OCI-LY1 (cell line): ENCODE measurements around the gene ST3GAL4.

Experiments
- H2AFZ ChIP-seq: fragments of 200-600 bp; sonication (generic), shearing (Covaris generic); 2 replicates; pipeline ENCODE4 v1.6.0; 2014; ENCODE audit warnings: antibody characterized with exemption, mild to moderate bottlenecking, low read length
- H3F3A ChIP-seq: fragments of 200-600 bp; sonication (generic), shearing (Covaris generic); 2 replicates; pipeline ENCODE4 v1.6.0; 2014; ENCODE audit warnings: mild to moderate bottlenecking, antibody characterized with exemption, low read length, moderate library complexity; ENCODE audit not compliant: insufficient read depth
- H3K27ac ChIP-seq: fragments of 200-600 bp; sonication (generic); 2 replicates; pipeline ENCODE4 v1.5.1; 2014; ENCODE audit warnings: low read length, mixed run types, mild to moderate bottlenecking, low read depth; ENCODE audit not compliant: poor library complexity, severe bottlenecking
- H3K27me3 ChIP-seq: fragments of 200-600 bp; sonication (generic); 2 replicates; pipeline ENCODE4 v1.6.0; 2014; ENCODE audit warnings: antibody characterized with exemption, mild to moderate bottlenecking, low read length, moderate library complexity; ENCODE audit not compliant: insufficient read depth
- H3K36me3 ChIP-seq: fragments of 200-600 bp; sonication (generic); 2 replicates; pipeline ENCODE4 v1.6.1; 2014; ENCODE audit warnings: mild to moderate bottlenecking, antibody characterized with exemption, low read length, moderate library complexity, mixed read lengths; ENCODE audit not compliant: insufficient read depth
- H3K4me1 ChIP-seq: fragments of 200-600 bp; sonication (generic); 2 replicates; pipeline ENCODE4 v1.5.1; 2014; ENCODE audit warnings: mild to moderate bottlenecking, low read length, moderate library complexity; ENCODE audit not compliant: insufficient read depth, severe bottlenecking
- H3K4me2 ChIP-seq: fragments of 200-600 bp; sonication (generic), shearing (Covaris generic); 2 replicates; pipeline ENCODE4 v1.6.1; 2014; ENCODE audit warnings: low read length
- H3K4me3 ChIP-seq: fragments of 200-600 bp; sonication (generic); 2 replicates; pipeline ENCODE4 v1.5.1; 2014; ENCODE audit warnings: low read length, low read depth, mild to moderate bottlenecking, mixed read lengths; ENCODE audit not compliant: poor library complexity, severe bottlenecking
- H3K79me2 ChIP-seq: fragments of 200-600 bp; shearing (Covaris generic); 2 replicates; pipeline ENCODE4 v1.6.1; 2016; ENCODE audit warnings: mixed run types, low read length, mixed read lengths; ENCODE audit not compliant: insufficient read depth
- H3K9ac ChIP-seq: fragments of 200-600 bp; sonication (generic), shearing (Covaris generic); 2 replicates; pipeline ENCODE4 v1.6.1; 2014; ENCODE audit warnings: mild to moderate bottlenecking, low read length, mixed read lengths
- H3K9me2 ChIP-seq: fragments of 200-600 bp; sonication (generic), shearing (Covaris generic); 2 replicates; pipeline ENCODE4 v1.6.1; 2014; ENCODE audit warnings: low read depth, mild to moderate bottlenecking, low read length, mixed read lengths
- H3K9me3 ChIP-seq: fragments of 200-600 bp; shearing (Covaris generic); 2 replicates; pipeline ENCODE4 v1.6.1; 2014; ENCODE audit warnings: low read length, mixed read lengths
- H4K20me1 ChIP-seq: fragments of 200-600 bp; sonication (generic), shearing (Covaris generic); 2 replicates; pipeline ENCODE4 v1.6.0; 2016; ENCODE audit warnings: mild to moderate bottlenecking, low read length; ENCODE audit not compliant: insufficient read depth
- CTCF ChIP-seq: fragments of 200-600 bp; sonication (generic), shearing (Covaris generic); IDR thresholded peaks from 2 replicates; pipeline ENCODE4 v1.5.1; 2017; ENCODE audit warnings: mild to moderate bottlenecking, antibody characterized with exemption, low read length, moderate library complexity, mixed read lengths
- EZH2 ChIP-seq: fragments of 200-600 bp; sonication (generic), shearing (Covaris generic); IDR thresholded peaks from 2 replicates; pipeline ENCODE4 v1.8.0; 2017; ENCODE audit warnings: borderline replicate concordance, mixed run types, mild to moderate bottlenecking, antibody characterized with exemption, low read length, moderate library complexity, mixed read lengths

ST3GAL4 gene

GRCh38 chr11:126387857-126388256 lies 32.4 kb downstream of the ST3GAL4 start:
- Histone ChIP-seq H3K4me2 (no peak overlapping the region), H2AFZ (no peak overlapping the region), H3K79me2 (no peaks in the 10 kb centered on the region), H3K9me3 (no peaks in the 10 kb centered on the region), H3K9ac (no peak overlapping the region), H3K9me2 (no peaks in the 10 kb centered on the region), H3F3A (no peaks in the 10 kb centered on the region), H3K4me1 (no peaks in the 10 kb centered on the region), H3K27ac (no peak overlapping the region), H3K27me3 (no peaks in the 10 kb centered on the region), H3K4me3 (no peak overlapping the region), H4K20me1 (no peaks in the 10 kb centered on the region), H3K36me3 (no peaks in the 10 kb centered on the region)
- TF ChIP-seq EZH2: no peak
- TF ChIP-seq CTCF: no peak

- H3F3A ChIP-seq: no peaks in the 10 kb centered on the region
- no peaks in the 10 kb centered on the region for H3K9me2 ChIP-seq
- no peaks in the 10 kb centered on the region for H3K79me2 ChIP-seq
- H3K4me2 ChIP-seq: no peak overlapping the region
- no peaks in the 10 kb centered on the region for H3K4me1 ChIP-seq
- H3K27me3 ChIP-seq: no peaks in the 10 kb centered on the region
- no peak overlapping the region for H2AFZ ChIP-seq
- no peaks in the 10 kb centered on the region for H4K20me1 ChIP-seq
- TF ChIP-seq EZH2: no peak
- TF ChIP-seq CTCF: no peak
- H3K4me3 ChIP-seq: no peak overlapping the region
- no peak overlapping the region for H3K9ac ChIP-seq
- no peaks in the 10 kb centered on the region for H3K9me3 ChIP-seq
- no peak overlapping the region for H3K27ac ChIP-seq
- no peaks in the 10 kb centered on the region for H3K36me3 ChIP-seq
Observed at GRCh38 chr11:126390272-126390867, 34.9 kb downstream of the ST3GAL4 start.

GRCh38 chr11:126391286-126391954 lies 35.9 kb downstream of the ST3GAL4 start:
- Histone ChIP-seq H3K9me2 (no peaks in the 10 kb centered on the region), H3F3A (no peaks in the 10 kb centered on the region), H3K9me3 (no peaks in the 10 kb centered on the region), H3K36me3 (no peaks in the 10 kb centered on the region), H2AFZ (no peak overlapping the region), H3K4me3 (no peak overlapping the region), H3K79me2 (no peaks in the 10 kb centered on the region), H3K4me2 (no peak overlapping the region), H3K9ac (no peak overlapping the region), H3K27me3 (no peaks in the 10 kb centered on the region), H3K4me1 (no peaks in the 10 kb centered on the region), H3K27ac (no peak overlapping the region), H4K20me1 (no peaks in the 10 kb centered on the region)
- TF ChIP-seq EZH2 (no peak), CTCF (no peak)
